ENCODE data around the gene NOVA2.

Gene NOVA2

DNA sequence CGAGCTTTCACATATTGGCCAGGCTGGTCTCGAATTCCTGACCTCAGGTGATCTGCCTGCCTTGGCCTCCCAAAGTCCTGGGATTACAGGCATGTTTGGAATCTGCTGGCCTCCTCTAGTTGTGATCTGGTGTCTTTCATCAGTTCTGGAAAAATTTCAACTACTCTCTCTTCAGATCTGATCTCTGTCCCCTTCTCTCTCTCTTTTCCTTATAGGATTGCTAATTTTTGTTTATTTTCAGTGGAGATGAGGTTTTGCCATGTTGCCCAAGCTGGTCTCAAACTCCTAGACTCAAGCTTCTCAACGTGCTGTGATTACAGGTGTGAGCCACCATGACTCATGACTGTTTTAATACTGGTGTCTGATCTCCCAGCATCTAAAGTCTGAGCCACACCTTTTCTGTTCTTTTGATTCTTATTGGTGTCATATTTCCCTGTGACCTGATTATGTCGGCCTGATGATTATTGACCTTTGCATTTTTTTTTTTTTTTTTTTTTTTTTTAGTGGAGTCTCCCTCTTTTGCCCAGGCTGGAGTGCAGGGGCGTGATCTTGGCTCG is 48.7 kb downstream of the NOVA2 start:
- TF ChIP-seq SNAI2 (CRISPR knock-in tag; IDR thresholded peaks at IDR 0.05) (no peak), ARNTL (CRISPR knock-in tag; IDR thresholded peaks at IDR 0.05; ENCODE audit: borderline replicate concordance, low read depth) (no peak), GLIS3 (CRISPR knock-in tag; IDR thresholded peaks at IDR 0.05) (no peak), OSR1 (CRISPR knock-in tag; IDR thresholded peaks at IDR 0.05) (no peak), TOX (CRISPR knock-in tag; IDR thresholded peaks at IDR 0.05; ENCODE audit: borderline replicate concordance) (no peak), ZC3H10 (CRISPR knock-in tag; IDR thresholded peaks at IDR 0.05) (no peak)
- TF ChIP-seq, protein P1, sequence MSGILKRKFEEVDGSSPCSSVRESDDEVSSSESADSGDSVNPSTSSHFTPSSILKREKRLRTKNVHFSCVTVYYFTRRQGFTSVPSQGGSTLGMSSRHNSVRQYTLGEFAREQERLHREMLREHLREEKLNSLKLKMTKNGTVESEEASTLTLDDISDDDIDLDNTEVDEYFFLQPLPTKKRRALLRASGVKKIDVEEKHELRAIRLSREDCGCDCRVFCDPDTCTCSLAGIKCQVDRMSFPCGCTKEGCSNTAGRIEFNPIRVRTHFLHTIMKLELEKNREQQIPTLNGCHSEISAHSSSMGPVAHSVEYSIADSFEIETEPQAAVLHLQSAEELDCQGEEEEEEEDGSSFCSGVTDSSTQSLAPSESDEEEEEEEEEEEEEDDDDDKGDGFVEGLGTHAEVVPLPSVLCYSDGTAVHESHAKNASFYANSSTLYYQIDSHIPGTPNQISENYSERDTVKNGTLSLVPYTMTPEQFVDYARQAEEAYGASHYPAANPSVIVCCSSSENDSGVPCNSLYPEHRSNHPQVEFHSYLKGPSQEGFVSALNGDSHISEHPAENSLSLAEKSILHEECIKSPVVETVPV (CRISPR knock-in tag; IDR thresholded peaks at IDR 0.05): no peak
- TF ChIP-seq, protein P2, sequence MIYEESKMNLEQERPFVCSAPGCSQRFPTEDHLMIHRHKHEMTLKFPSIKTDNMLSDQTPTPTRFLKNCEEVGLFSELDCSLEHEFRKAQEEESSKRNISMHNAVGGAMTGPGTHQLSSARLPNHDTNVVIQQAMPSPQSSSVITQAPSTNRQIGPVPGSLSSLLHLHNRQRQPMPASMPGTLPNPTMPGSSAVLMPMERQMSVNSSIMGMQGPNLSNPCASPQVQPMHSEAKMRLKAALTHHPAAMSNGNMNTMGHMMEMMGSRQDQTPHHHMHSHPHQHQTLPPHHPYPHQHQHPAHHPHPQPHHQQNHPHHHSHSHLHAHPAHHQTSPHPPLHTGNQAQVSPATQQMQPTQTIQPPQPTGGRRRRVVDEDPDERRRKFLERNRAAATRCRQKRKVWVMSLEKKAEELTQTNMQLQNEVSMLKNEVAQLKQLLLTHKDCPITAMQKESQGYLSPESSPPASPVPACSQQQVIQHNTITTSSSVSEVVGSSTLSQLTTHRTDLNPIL (CRISPR knock-in tag; IDR thresholded peaks at IDR 0.05; ENCODE audit: low read depth): no peak
- no peak for ATAC-seq

DNA sequence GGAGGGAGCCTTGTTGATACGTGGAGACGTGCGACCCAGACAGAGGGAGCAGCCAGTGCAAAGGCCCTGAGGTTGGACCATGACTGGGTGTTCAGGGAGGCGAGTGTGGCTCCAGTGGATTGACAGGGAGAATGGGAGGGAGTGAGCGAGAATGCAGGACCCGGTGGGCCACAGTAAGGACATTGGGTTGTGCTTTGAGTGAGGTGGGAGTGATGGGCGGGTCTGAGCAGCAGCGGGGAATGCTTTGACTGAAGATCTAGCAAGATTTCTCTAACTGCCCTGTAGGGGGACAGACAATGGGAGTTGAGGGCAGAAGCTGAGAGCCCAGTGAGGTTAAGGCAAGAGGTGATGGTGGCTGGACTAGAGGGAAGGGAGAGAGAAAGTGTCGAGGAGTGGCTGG is 51.4 kb downstream of the NOVA2 start:
- TF ChIP-seq ZNF565 (CRISPR knock-in tag; conservative IDR thresholded peaks at IDR 0.05; ENCODE audit: low read depth) (no peak), ZC3H10 (CRISPR knock-in tag; IDR thresholded peaks at IDR 0.05) (no peak)
- ATAC-seq: 0 out of 3 replicates have a peak, but pooled peaks have one; percentile 40

DNA sequence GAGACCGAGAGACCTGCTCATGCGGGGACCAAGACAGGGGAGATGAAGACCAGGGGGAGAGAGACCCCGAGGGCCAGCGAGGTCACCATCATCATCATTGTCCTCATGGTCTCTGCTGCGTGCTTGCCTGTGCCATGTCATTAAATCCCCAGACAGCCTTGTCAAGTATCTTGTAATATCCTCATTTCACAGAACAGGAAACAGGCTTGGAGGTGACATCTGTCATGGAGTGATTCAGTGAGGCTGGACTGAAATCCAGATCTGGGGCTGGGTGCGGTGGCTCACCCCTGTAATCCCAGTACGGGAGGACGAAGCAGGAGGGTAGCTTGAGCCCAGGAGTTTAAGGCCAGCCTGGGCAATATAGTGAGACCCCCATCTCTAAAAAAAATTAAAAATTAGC is 53.2 kb downstream of the NOVA2 start:
- ATAC-seq: no peak

More for the DNA sequence above, 53.2 kb downstream of the NOVA2 start:
- TF ChIP-seq ZFP3 (CRISPR knock-in tag; IDR thresholded peaks at IDR 0.05): no peak
- TF ChIP-seq, protein P3, sequence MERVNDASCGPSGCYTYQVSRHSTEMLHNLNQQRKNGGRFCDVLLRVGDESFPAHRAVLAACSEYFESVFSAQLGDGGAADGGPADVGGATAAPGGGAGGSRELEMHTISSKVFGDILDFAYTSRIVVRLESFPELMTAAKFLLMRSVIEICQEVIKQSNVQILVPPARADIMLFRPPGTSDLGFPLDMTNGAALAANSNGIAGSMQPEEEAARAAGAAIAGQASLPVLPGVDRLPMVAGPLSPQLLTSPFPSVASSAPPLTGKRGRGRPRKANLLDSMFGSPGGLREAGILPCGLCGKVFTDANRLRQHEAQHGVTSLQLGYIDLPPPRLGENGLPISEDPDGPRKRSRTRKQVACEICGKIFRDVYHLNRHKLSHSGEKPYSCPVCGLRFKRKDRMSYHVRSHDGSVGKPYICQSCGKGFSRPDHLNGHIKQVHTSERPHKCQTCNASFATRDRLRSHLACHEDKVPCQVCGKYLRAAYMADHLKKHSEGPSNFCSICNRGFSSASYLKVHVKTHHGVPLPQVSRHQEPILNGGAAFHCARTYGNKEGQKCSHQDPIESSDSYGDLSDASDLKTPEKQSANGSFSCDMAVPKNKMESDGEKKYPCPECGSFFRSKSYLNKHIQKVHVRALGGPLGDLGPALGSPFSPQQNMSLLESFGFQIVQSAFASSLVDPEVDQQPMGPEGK (CRISPR knock-in tag; IDR thresholded peaks at IDR 0.05; ENCODE audit: borderline replicate concordance): no peak
- TF ChIP-seq, protein P4, sequence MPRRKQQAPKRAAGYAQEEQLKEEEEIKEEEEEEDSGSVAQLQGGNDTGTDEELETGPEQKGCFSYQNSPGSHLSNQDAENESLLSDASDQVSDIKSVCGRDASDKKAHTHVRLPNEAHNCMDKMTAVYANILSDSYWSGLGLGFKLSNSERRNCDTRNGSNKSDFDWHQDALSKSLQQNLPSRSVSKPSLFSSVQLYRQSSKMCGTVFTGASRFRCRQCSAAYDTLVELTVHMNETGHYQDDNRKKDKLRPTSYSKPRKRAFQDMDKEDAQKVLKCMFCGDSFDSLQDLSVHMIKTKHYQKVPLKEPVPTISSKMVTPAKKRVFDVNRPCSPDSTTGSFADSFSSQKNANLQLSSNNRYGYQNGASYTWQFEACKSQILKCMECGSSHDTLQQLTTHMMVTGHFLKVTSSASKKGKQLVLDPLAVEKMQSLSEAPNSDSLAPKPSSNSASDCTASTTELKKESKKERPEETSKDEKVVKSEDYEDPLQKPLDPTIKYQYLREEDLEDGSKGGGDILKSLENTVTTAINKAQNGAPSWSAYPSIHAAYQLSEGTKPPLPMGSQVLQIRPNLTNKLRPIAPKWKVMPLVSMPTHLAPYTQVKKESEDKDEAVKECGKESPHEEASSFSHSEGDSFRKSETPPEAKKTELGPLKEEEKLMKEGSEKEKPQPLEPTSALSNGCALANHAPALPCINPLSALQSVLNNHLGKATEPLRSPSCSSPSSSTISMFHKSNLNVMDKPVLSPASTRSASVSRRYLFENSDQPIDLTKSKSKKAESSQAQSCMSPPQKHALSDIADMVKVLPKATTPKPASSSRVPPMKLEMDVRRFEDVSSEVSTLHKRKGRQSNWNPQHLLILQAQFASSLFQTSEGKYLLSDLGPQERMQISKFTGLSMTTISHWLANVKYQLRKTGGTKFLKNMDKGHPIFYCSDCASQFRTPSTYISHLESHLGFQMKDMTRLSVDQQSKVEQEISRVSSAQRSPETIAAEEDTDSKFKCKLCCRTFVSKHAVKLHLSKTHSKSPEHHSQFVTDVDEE (CRISPR knock-in tag; IDR thresholded peaks at IDR 0.05): no peak
- TF ChIP-seq, protein P1 (CRISPR knock-in tag; IDR thresholded peaks at IDR 0.05): no peak
- TF ChIP-seq PPARA (CRISPR knock-in tag; IDR thresholded peaks at IDR 0.05; ENCODE audit: borderline replicate concordance): no peak
- TF ChIP-seq ESRRG (CRISPR knock-in tag; IDR thresholded peaks at IDR 0.05): no peak
- no peak for TF ChIP-seq ARNTL (CRISPR knock-in tag; IDR thresholded peaks at IDR 0.05; ENCODE audit: borderline replicate concordance, low read depth)
- TF ChIP-seq GLIS3 (CRISPR knock-in tag; IDR thresholded peaks at IDR 0.05): no peak
- no peak for TF ChIP-seq OSR1 (CRISPR knock-in tag; IDR thresholded peaks at IDR 0.05)
- no peak for TF ChIP-seq TCF4 (CRISPR knock-in tag; IDR thresholded peaks at IDR 0.05; ENCODE audit: borderline replicate concordance)
- TF ChIP-seq SNAI2 (CRISPR knock-in tag; IDR thresholded peaks at IDR 0.05): no peak
- TF ChIP-seq ZNF565 (CRISPR knock-in tag; conservative IDR thresholded peaks at IDR 0.05; ENCODE audit: low read depth): no peak
- no peak for TF ChIP-seq ZNF70 (CRISPR knock-in tag; IDR thresholded peaks at IDR 0.05)
- TF ChIP-seq, protein P2 (CRISPR knock-in tag; IDR thresholded peaks at IDR 0.05; ENCODE audit: low read depth): no peak
- no peak for TF ChIP-seq TOX (CRISPR knock-in tag; IDR thresholded peaks at IDR 0.05; ENCODE audit: borderline replicate concordance)
- TF ChIP-seq ZC3H10 (CRISPR knock-in tag; IDR thresholded peaks at IDR 0.05): no peak
- TF ChIP-seq ZNF8 (CRISPR knock-in tag; IDR thresholded peaks at IDR 0.05): no peak
- TF ChIP-seq ISL1 (CRISPR knock-in tag; IDR thresholded peaks at IDR 0.05): no peak
- TF ChIP-seq ZFP30 (CRISPR knock-in tag; IDR thresholded peaks at IDR 0.05): no peak

Measured in SK-N-SH treated with all-trans-retinoic acid at 6 μM for 48 hours (cell line).